Putamen (tissue), 1 donor: Measurements from ENCODE around the gene BNC2.

Source experiments
- DNase-seq: peaks from one replicate; pipeline ENCODE4 v3.0.0-alpha.2; 2016; ENCODE audit warnings: low spot score

Gene BNC2

DNA sequence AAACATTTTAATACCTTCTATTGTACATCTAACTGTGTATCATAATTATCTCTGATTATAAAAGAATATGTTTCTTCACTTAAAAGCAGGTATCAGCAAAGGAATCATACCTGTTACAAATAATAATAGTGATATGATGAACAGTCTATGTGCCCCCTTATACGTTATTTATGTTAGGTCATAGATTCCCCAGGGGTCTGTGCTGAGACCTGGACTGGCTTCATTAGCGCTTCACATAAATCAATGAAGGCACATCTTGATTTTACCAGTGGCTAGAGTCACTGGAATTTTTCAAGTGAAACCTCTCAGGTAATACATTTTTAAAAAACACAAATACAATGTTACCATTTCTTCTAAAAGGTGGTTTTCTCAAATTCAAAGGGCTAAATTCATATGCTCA is 275.2 kb downstream of the BNC2 start:
- DNase-seq, result no peak

DNA sequence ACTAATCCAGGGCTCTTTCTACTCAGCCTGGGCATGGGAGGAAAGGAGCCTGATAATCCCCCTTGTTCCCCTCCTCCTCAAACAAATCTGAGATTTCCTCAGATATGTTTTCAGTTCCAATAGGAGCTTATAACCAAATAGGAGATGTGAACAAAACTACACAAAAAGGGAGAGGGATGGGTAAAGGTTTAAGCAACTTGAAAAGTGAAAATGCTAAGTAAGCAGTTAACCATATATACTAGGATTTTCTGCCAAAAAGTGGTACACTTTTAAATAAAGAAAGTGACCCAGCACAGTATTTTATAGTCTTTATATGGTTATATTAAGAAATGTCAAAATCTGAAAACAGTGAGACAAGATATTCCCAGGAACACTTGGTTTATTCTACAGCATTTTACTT is 275.7 kb downstream of the BNC2 start:
- DNase-seq, result no peak

DNA sequence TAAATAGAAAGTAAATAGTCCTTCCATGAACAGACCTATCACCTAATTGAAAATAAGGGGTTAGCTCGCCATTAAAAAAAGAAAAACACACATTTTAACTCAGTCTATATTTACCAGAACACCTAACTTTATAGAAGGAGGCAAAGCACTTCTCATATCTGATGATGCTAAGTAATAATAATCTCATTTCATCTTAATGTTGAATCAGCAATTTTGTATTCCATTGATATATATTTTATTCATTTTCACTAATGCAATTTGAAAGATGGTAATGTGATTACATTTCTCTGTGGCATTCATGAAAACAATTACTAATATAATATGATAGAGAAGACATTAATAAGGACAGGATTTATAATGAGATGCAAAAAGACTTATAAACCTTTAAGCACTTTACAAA is 276.7 kb downstream of the BNC2 start:
- no peak for DNase-seq

GRCh38 chr9:16591092-16591491 is 279.4 kb downstream of the BNC2 start:
- no peak for DNase-seq

- DNase-seq, result no peak
Observed at GRCh38 chr9:16585591-16585990, 284.9 kb downstream of the BNC2 start.

GRCh38 chr9:16579872-16580432 is 290.5 kb downstream of the BNC2 start:
- no peak for DNase-seq

GRCh38 chr9:16575986-16576245 is 294.6 kb downstream of the BNC2 start:
- DNase-seq, result no peak

GRCh38 chr9:16575142-16575985 is 295.1 kb downstream of the BNC2 start:
- DNase-seq, result no peak

GRCh38 chr9:16572005-16572734 is 298.3 kb downstream of the BNC2 start:
- no peak for DNase-seq

DNA sequence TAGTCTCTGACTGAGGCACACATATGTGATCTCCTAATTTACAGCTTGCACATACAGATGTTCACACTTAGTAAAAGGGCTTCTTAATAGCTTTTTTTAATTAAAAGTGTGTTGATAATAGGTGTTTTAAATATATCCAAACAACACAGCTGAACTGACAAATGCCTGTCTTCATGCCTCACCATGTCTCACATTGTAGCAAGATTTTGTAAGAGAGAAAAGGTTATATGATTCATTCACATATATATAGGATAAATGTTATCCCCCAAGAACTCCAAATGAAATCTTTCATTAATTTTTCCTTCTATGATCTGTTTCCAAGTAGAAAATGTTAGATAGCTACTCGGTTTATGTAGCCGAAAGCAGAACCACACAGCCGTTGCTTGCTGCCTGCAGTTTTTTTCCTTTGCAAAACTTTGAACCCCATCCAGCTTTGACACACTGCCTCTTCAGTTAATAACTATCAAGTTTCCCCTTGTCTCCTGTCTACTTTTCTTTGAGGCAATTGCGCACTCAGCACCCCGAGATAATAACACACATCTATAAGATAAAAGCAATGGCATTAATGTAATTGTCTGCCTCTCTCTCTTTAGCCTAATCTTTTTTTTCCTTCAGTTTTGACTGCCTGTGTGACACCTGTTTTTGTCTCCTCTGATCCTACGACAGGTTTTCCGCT is 299.2 kb downstream of the BNC2 start:
- DNase-seq, result no peak

DNA sequence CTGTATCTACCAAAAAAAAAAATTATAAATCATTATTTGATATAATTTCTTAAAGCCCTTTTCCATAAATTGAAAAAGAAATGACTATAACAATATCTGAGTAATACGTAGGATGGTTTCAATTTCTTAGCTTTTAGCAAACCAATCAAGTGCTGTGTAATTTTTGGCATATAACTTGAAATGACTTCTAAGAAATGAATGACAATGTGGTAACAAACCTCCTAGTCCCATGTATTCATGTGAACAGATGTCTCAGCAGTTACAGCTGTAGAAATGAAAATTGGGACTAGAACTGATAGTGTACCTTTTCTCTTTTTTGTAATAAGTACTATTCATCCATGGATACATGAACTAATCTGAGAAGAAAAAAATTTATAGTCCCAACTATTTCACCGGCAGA is 307.0 kb downstream of the BNC2 start:
- DNase-seq, result no peak

GRCh38 chr9:16561121-16561520 is 309.3 kb downstream of the BNC2 start:
- no peak for DNase-seq

DNA sequence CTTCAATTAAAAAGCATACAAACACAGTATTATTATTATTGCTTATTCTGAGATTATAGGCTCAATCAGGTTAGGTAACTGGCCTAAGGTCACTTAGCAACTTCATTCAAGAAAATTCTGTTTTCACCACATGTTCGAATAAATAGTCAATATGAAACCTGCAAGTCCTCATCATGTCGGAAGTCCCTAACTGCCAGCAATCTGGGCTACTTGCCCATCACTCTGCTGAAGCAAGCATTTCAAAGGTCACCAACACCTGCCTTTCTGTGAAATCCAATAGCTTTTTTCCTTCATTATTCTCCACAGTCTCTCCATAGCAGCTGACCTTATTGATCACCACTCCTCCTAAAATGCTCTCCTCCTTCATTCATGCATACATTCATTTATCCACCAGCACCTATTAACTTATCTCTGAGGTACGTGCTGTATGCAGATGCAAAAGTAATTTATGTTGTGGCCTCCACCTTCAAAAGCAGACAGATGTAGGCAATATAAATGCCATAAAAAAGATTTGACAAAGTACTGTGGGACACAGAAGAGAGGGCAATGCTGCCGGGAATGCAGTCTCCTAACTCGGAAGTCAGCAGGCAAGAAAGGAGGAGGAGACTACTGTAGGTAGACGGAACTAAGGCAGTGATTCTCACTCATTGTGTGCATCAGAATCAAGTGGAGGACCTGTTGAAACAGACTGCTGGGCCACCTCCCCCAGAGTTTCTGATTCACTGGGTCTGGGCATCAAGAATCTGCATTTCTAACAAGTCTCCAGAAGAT is 310.9 kb downstream of the BNC2 start:
- DNase-seq, result no peak

GRCh38 chr9:16555802-16556201 is 314.7 kb downstream of the BNC2 start:
- DNase-seq, result no peak

DNA sequence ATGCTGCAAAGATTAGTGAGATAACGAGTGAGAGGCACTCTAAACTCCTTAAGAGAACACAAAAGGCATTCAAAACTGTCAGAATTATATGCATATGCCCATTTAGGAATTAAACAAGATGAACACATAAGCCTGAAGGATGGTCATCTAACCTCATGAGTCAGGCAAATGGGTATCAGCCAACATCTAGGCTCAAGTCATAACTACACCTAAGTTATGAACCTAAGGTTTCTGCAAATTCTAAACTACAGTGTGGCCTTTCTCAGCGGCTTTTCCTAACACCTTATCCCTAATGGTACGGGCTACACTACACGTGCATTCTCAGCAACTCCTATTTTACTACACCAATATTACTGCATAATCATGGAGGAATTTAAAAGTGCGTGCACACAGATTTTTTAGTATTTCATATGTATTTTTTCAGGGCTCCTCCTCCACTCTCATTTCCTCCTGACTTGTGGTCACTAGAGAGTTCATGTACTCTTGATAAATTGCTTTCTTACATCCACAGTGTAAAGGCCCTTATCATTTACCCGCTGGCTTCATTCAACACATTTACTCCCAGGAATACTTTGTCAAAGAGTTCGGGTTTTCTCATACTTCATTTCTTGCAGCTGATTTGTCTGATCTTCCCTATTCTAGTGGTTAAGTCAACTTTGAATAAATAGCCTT is 316.5 kb downstream of the BNC2 start:
- no peak for DNase-seq

DNA sequence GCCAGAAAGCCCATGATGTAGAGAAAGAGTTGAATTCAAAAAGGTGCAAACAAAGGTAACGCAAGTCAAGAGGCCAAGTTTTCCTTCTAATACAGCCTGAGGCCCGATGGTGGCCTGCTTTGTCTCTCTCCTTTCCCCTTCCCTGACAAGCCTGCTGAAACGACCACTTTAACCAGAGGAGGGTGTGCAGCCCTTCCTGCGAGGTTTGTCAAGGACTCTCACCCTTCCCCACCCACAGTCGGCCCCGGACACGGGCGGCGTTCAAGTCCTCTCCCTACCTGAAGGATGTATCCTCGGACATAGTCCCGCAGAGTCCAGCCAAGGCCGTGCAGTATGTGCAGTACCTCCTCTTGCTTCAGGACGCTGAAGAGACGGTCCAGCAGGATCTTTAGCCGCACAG is 318.2 kb downstream of the BNC2 start:
- no peak for DNase-seq

DNA sequence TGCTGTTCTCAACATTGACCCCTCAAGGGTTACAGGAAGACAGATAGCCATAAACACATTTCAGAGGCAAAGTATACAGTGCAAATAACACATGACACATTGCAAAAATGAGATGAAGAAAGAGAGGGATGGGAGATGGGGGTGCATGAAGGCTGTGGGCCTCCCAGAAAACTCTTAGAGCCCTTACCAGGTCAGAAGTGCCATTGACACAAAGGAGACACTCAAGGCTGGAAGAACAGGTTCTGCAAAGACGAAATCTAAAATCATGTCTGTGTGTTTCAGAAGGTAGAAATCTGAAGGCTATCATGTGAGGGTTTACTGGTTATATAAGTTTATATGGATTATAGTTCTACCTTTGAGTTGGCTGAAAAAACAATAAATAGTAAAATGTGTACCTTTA is 318.8 kb downstream of the BNC2 start:
- no peak for DNase-seq

- DNase-seq, result no peak
Observed at GRCh38 chr9:16545639-16546038, 324.8 kb downstream of the BNC2 start.

DNA sequence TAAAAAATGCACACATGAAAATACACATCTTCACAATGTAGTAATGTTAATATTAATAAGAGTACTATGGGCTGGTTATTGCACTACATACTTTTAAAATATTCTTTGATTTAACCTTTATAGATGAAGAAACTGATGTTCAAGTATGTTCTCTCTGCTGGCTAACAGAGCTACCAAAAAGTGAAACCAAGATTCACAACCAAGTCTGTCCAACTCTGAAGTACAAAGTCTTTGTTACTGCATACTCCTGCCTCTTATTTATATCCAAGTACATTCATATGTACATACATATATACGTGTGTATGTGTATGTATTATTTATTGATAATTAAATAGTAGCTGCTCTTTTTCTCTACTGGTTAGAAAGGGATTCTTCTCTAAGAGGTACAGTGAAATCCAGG is 325.6 kb downstream of the BNC2 start:
- DNase-seq, result no peak

DNA sequence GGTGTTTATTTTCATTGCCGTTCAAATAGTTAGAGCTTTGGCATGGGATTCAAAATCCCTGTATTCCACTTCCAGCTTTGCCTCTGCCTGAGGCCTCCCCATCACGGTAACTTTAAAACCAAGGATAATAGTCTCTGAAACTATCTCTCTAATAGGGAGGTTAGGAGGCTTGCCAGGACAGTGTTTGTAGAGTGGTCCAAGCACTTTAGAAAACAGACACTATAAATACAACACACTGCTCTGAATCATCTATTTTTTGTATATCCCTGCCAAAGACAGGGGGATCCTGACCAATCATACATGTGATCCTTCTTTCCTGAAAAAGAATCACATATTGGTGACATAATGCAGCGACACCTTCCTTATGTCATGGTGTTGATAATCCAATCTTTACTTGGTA is 326.8 kb downstream of the BNC2 start:
- DNase-seq, result no peak

DNA sequence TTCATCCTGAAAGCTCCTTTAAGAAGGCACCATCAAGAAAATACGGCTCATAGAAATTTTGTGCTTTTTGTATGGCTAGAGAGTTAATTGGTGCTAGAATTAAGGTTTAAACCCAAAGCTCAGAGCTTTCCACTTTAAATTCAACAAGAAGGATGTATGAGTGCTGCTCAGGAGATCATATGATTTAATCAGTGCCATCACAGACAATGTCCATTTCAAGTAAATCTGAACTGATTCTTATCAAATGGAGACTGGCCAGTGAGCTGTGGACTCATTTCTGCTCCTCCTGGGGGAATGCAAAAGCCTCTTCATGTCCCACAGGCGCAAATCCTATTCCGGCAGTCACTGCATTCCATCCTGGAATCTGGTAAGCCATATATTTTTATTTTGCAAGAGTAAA is 327.2 kb downstream of the BNC2 start:
- DNase-seq, result no peak

DNA sequence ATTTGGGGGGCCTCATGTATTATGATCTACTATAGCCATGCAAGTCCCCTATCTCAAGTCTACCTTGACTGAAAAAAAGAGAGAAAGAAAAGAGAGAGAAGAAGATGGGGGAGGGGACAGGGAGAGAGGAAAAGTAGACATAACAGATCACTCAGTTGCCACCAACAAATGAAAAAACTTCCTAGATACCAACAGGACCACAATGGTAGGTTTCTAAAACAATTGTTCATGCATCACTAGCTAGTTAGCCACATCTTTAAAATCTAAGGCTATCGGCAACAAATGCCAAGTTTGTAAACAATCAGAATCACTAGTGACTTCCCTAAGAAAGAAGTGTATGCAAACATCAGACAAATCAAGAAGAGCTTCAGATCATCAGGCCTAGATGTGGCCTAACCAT is 328.2 kb downstream of the BNC2 start:
- DNase-seq, result no peak
